Activated T-helper 2 cell treated with anti-CD3 and anti-CD28 coated beads, Interferon-gamma antibody, Interleukin-2, Interleukin-4, amounts not matched to agents 10 μg/mL and 5 μg/mL and 100 μg/mL, durations not matched to agents 14 hours and 24 hours and 36 hours (primary cell): ENCODE measurements around the gene PCBD1. TPM values are rescaled to one million over a fixed set of nuclear protein-coding genes. Genes with fewer than 3 reads are reported as not detected.

Source experiments
- DNase-seq: peaks from one replicate; pipeline ENCODE4 v3.0.0; 2021; ENCODE audit warnings: low spot score
- H3K27ac Mint-ChIP-seq: one replicate; pipeline ENCODE4 v1.8.0; 2021; ENCODE audit warnings: mixed read lengths
- H3K27me3 Mint-ChIP-seq: one replicate; pipeline ENCODE4 v1.8.0; 2021; ENCODE audit warnings: low read depth, mixed read lengths
- H3K36me3 Mint-ChIP-seq: one replicate; pipeline ENCODE4 v1.8.0; 2021; ENCODE audit warnings: low read depth, mixed read lengths
- H3K4me1 Mint-ChIP-seq: one replicate; pipeline ENCODE4 v1.8.0; 2021; ENCODE audit warnings: low read depth, mixed read lengths
- H3K4me3 Mint-ChIP-seq: one replicate; pipeline ENCODE4 v1.8.0; 2021; ENCODE audit warnings: low read depth, mild to moderate bottlenecking, moderate library complexity, mixed read lengths
- H3K9me3 Mint-ChIP-seq: one replicate; pipeline ENCODE4 v1.8.0; 2021; ENCODE audit warnings: mixed read lengths
- intact Hi-C: fragments of 100-400 bp; cut with micrococcal nuclease; formaldehyde crosslinking; loops from one replicate; pipeline ENCODE4 v1.15.1; 2023
- total RNA-seq: library from RNA; stranded (reverse); gene quantifications from 2 replicates; pipeline ENCODE4 v1.2.3, GENCODE V29; 2022

The PCBD1 gene
- total RNA-seq, 1 donor from 2014 or later, result 73.8 TPM

DNA sequence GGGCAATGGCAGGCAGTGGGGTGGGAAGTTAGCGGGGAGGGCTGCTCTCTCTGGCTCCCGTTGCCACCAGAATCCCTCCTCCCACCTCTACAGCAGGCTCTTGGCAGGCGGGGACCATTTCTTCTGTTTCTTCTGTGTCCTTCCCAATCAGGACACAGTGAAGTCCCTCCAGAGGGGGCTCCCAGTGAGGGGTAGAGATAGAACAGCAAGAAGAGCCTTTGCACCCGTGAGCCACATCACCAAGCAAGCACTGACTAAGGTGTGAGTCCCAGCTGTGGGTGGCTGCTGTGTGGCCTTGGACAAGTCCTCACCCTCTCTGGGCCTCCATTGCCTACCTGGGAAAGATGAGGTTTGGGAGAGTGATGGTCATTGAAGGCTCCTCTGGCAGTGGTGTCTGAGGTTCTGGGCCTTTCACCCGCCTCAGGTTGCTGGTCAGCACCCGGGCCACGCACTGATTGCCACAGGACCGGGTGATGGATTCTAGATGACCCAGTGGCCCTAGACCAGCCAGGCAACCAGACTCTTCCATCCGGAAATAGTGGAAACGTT, 26.0 kb upstream of the PCBD1 start:
- DNase-seq, result no peak
- Mint-ChIP-seq H3K4me1 (no peaks in the 10 kb centered on the region), H3K27ac (no peak overlapping the region)

GRCh38 chr10:70913893-70914240, 25.5 kb upstream of the PCBD1 start:
- Mint-ChIP-seq H3K27ac (no peak overlapping the region), H3K4me3 (no peak overlapping the region), H3K36me3 (no peaks in the 10 kb centered on the region), H3K9me3 (no peaks in the 10 kb centered on the region), H3K27me3 (no peaks in the 10 kb centered on the region), H3K4me1 (no peaks in the 10 kb centered on the region)
- intact Hi-C loops, result no loop called here
- no peak for DNase-seq

More for the DNA sequence above, 26.0 kb upstream of the PCBD1 start:
- Mint-ChIP-seq H3K4me3 (no peak overlapping the region), H3K9me3 (no peaks in the 10 kb centered on the region), H3K36me3 (no peaks in the 10 kb centered on the region), H3K27me3 (no peaks in the 10 kb centered on the region)
- intact Hi-C loops, result no loop called here

DNA sequence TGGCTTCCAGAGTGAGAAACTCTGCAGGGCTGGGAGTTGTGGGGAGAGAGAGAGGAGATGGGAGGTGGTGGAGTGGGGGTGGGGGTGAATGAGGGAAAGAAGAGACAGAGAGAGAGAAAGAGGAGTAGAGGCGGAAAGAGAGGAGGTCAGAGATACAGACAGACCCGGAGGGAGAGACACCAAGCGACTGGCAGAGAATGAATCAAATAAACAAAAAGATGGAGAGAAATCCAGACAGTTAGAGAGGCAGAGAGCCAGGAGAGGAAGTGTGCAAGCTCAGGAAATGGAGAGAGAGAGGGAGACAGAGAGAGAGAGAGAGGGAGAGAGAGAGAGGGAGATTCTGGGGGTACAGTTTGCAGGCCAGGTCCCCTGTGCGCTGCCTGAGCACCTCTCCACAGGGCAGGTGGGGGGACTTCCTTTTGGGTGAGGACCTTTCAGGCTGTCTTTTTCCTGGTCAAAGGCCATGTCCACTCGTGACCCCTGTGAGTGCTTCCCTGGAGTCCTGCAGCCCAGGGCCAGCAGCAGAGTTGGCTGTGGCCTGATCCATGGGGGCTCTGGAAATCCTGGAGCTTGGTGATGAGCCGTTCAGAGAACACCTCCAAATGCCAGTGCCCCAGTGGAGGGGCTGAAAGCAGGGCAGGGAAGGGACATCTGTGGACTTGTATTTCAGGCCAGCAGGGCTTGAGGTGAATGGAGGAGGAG, 25.0 kb upstream of the PCBD1 start:
- H3K4me3 Mint-ChIP-seq, result no peak overlapping the region
- no peaks in the 10 kb centered on the region for H3K4me1 Mint-ChIP-seq
- H3K27ac Mint-ChIP-seq, result no peak overlapping the region
- no peaks in the 10 kb centered on the region for H3K9me3 Mint-ChIP-seq
- no peak for DNase-seq
- H3K36me3 Mint-ChIP-seq, result no peaks in the 10 kb centered on the region
- intact Hi-C loops, result no loop called here
- no peaks in the 10 kb centered on the region for H3K27me3 Mint-ChIP-seq

GRCh38 chr10:70912556-70912955, 24.2 kb upstream of the PCBD1 start:
- no peak overlapping the region for H3K4me3 Mint-ChIP-seq
- H3K27me3 Mint-ChIP-seq, result no peaks in the 10 kb centered on the region
- no peaks in the 10 kb centered on the region for H3K36me3 Mint-ChIP-seq
- no peak overlapping the region for H3K27ac Mint-ChIP-seq
- intact Hi-C loops, result no loop called here
- no peak for DNase-seq
- no peaks in the 10 kb centered on the region for H3K4me1 Mint-ChIP-seq
- no peaks in the 10 kb centered on the region for H3K9me3 Mint-ChIP-seq

DNA sequence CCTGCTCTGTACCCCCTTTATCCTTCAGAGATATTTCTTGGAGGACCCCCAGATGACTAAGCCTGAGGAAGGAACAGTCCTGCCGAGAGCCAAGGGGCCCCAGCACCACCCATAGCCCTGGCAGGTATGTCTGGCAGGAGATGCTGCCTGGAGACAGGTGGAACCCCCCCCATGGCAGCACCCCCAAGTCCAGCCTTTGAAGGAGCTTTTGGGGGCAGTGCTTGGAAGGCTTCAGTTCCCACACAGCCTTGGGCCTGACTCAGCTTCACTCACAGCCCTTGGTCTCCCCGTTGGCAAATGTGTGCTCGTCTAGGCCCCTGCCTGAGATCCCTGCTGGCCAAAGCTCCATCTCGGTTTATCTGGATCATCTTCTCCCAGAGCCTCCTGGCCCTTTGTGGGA, 23.0 kb upstream of the PCBD1 start:
- intact Hi-C loops, result no loop called here
- Mint-ChIP-seq H3K36me3 (no peaks in the 10 kb centered on the region), H3K9me3 (no peaks in the 10 kb centered on the region), H3K4me1 (no peaks in the 10 kb centered on the region), H3K27me3 (no peaks in the 10 kb centered on the region), H3K27ac (no peak overlapping the region), H3K4me3 (no peak overlapping the region)
- DNase-seq, result no peak

DNA sequence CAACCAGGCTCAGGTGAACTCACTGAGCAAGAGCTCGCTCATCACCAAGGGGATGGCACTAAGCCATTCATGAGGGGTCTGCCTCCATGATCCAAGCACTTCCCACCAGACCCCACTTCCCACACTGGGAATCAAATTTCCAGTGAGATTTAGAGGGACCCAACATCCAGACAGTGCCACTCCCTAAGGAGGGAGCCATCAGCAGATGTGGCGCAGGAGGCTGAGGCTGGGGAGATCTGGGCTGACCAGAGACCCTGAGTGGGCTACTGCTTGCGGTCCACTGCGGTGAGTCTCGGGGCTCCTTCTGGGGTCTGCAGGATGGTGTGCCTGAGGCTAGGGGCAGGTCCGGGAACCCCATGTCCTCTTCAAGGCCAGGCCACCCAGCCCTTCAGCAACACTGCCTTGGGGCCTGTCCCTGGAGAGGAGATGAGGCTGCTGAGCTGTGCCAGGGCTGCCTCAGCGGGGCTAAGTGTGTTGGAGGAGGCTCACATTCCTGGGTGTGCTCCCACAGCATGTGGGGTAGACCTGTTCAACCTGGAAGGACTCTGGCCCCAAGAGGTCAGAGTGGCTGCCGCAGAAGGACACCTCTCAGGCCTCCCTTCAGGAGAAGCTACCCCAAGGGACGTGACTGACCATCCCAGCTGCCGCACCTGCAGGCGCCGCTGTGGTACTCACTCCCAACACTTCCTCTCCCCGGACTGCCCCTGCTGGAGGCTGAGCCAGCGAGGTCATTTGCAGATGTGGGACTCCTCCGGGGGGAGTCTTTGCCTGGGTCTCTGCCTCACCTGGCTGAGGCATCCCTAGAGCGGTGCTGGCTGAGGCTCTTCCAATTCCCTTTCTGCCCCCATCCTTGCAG, 22.3 kb upstream of the PCBD1 start:
- Mint-ChIP-seq H3K27ac (no peak overlapping the region), H3K4me3 (no peak overlapping the region), H3K27me3 (no peaks in the 10 kb centered on the region), H3K9me3 (no peaks in the 10 kb centered on the region), H3K36me3 (no peaks in the 10 kb centered on the region), H3K4me1 (no peaks in the 10 kb centered on the region)
- intact Hi-C loops, result no loop called here
- DNase-seq, result no peak

GRCh38 chr10:70909326-70909935, 21.1 kb upstream of the PCBD1 start:
- Mint-ChIP-seq H3K27me3 (no peaks in the 10 kb centered on the region), H3K4me3 (no peak overlapping the region), H3K36me3 (no peaks in the 10 kb centered on the region), H3K9me3 (no peaks in the 10 kb centered on the region), H3K4me1 (no peaks in the 10 kb centered on the region), H3K27ac (no peak overlapping the region)
- intact Hi-C loops, result loop anchor here (10.0 kb wide), 1 partner anchor 375 kb away; no protein-coding TSS in a partner anchor
- no peak for DNase-seq

- Mint-ChIP-seq H3K27me3 (no peaks in the 10 kb centered on the region), H3K27ac (no peak overlapping the region)
- intact Hi-C loops, result loop anchor here (10.0 kb wide), 1 partner anchor 376 kb away; no protein-coding TSS in a partner anchor
Measured at GRCh38 chr10:70908406-70909296, 20.3 kb upstream of the PCBD1 start.

DNA sequence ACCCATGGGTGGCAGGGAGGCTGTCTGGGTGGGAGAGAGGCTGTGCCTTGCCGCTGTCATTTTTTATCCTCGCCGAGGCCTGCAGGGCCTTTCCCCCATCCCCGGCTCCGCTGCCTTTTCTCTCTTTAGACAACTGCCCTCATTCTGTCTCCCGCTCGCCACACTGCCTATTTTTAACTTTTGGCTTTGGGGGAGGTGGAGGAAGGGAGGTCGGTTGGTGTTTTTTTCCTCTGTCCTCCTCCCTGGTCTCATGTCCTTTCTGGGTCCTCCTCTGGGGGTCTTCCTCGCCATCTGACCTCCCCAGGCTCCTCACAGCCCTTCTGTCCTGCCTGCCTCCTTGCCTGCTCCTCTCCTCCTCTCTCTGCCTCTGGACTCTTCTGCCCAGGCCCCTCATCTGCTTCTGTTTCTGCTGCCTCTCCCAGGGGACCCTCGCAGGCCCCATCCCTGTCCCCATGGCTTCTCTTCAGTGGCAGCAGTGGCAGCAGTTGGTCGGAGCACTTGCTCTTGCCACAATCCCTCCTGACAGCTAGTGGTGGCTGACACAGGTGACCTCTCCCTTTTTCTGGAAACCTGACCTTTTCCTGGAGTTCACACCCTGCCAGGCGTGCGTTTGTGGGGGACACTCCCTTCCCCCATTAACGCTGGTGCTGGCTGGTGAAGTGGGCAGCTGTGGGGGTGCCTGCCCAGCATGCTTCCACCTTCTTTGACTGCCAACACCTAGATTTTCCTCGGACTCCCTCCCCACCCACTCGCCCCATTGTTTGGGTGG, 19.5 kb upstream of the PCBD1 start:
- no peak for DNase-seq
- Mint-ChIP-seq H3K36me3 (no peaks in the 10 kb centered on the region), H3K27me3 (no peaks in the 10 kb centered on the region), H3K4me1 (no peaks in the 10 kb centered on the region), H3K27ac (no peak overlapping the region), H3K9me3 (no peaks in the 10 kb centered on the region), H3K4me3 (no peak overlapping the region)
- intact Hi-C loops, result loop anchor here (10.0 kb wide), 1 partner anchor 377 kb away; no protein-coding TSS in a partner anchor

More at GRCh38 chr10:70908406-70909296, 20.3 kb upstream of the PCBD1 start:
- no peak for DNase-seq
- Mint-ChIP-seq H3K9me3 (no peaks in the 10 kb centered on the region), H3K4me1 (no peaks in the 10 kb centered on the region), H3K4me3 (no peak overlapping the region), H3K36me3 (no peaks in the 10 kb centered on the region)

DNA sequence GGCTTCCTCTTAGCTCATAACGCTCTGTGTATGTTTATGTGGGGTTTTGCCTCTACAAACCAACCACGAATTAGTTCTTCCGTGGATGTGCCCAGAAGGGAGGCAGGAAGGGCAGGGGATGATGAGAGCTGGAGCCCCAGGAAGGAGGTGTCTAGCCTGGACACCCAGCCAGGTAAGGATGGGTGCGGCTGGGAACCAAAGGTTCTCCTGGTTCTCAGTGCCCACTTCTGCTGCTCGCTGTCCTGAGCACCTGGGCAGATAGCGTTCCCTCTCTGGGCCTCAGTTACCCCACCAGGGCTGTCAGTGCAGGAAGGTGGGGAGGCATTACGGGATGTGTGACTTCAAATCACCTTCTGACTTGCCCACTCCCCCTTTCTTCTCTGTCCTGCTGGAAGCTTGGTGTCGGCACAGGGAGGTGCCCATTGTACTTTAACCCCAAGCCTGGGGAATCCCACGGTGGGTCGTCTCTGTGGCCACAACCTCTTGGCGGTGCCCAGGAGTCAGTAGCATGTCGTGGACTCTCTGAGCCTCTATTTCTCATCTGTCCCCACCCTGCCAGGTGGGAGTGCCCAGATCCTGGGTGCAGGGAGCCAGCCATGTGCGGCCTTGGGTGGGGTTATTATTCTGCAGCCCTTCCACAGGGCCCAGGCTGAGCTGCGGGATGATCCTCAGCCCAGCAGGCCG, 18.7 kb upstream of the PCBD1 start:
- Mint-ChIP-seq H3K36me3 (no peaks in the 10 kb centered on the region), H3K4me1 (no peaks in the 10 kb centered on the region), H3K4me3 (no peak overlapping the region), H3K27ac (no peak overlapping the region), H3K9me3 (no peaks in the 10 kb centered on the region), H3K27me3 (no peaks in the 10 kb centered on the region)
- no peak for DNase-seq
- intact Hi-C loops, result loop anchor here (10.0 kb wide), 1 partner anchor 378 kb away; no protein-coding TSS in a partner anchor
